HepG2 (cell line): Measurements from ENCODE around the gene KCNK17. TPM values are rescaled to one million over a fixed set of nuclear protein-coding genes. Genes with fewer than 3 reads are reported as not detected.

Source experiments
- ATAC-seq: fragments of 200-7000 bp; cut with Tn5 transposase; 3 replicates; pipeline ENCODE4 v1.9.1; 2020; ENCODE audit warnings: mild to moderate bottlenecking, moderate library complexity
- BruUV-seq: library from RNA; stranded (reverse); fragments of 400-500 nt; replicated peaks from 2 replicates; lab custom pipeline; 2021; lab: Mats Ljungman, UMichigan
- CTCF ChIA-PET: fragments of 300-600 bp; formaldehyde crosslinking; extraction: SDS; loops from one replicate; lab custom pipeline; 2021; ENCODE audit warnings: low total read pairs, inconsistent platforms, low intra/inter-chr PET ratio; lab: Yijun Ruan, JAX
- POLR2A ChIA-PET: fragments of 350-600 bp; sonication (Branson Sonifier 250); formaldehyde crosslinking; loops from one replicate; lab custom pipeline; 2020; ENCODE audit warnings: antibody characterized with exemption, inconsistent platforms; lab: Yijun Ruan, JAX
- DNase-seq: peaks from one replicate; pipeline ENCODE4 v3.0.0-alpha.2; 2015; ENCODE audit warnings: low spot score
- FAIRE-seq: peaks from 3 replicates; lab custom pipeline; 2011; peaks lifted over from hg19 to GRCh38; lab: Jason Lieb, UNC
- H2AFZ ChIP-seq: one replicate; pipeline ENCODE4 v1.6.1; 2011; ENCODE audit warnings: low read length, inconsistent platforms
- H3K27ac ChIP-seq: fragments of 300-600 bp; 3 replicates; pipeline ENCODE4 v1.8.0; 2011; ENCODE audit warnings: mixed run types, mild to moderate bottlenecking, mixed read lengths, low read length, inconsistent platforms; ENCODE audit not compliant: insufficient read depth; ENCODE audit errors: extremely low read length
- H3K27me3 ChIP-seq, 2 experiments: fragments of 200-600 bp in 1 of 2; 2 replicates in 1 of 2; 3 replicates in 1 of 2; pipeline versions ENCODE4 v1.6.0 to v1.8.0; 2011; ENCODE audit warnings: low read length in 2 of 2, mild to moderate bottlenecking in 2 of 2, moderate library complexity in 2 of 2, inconsistent platforms in 1 of 2; ENCODE audit not compliant: insufficient read depth in 2 of 2, control insufficient read depth in 1 of 2
- H3K36me3 ChIP-seq, 2 experiments: fragments of 200-600 bp in 1 of 2; replicated peaks in 1 of 2; 2 replicates in 1 of 2; 3 replicates in 1 of 2; pipeline versions ENCODE4 v1.5.1 to v1.8.0; 2011; ENCODE audit warnings: low read length in 2 of 2, inconsistent platforms in 1 of 2; ENCODE audit not compliant: insufficient read depth in 2 of 2, control insufficient read depth in 1 of 2
- H3K4me1 ChIP-seq: 2 replicates; pipeline ENCODE4 v1.5.1; 2012; ENCODE audit warnings: low read length, inconsistent platforms; ENCODE audit not compliant: insufficient read depth
- H3K4me2 ChIP-seq: 2 replicates; pipeline ENCODE4 v1.6.0; 2011; ENCODE audit warnings: low read depth, low read length, inconsistent platforms
- H3K4me3 ChIP-seq, 3 experiments: fragments of 200-600 bp in 1 of 3; sonication (generic), shearing (Covaris generic) in 1 of 3; replicated peaks in 1 of 3; 2 replicates each; pipeline ENCODE4 v1.5.1; 2011 to 2016; ENCODE audit warnings: low read length in 3 of 3, inconsistent platforms in 2 of 3, low read depth in 2 of 3, mild to moderate bottlenecking in 2 of 3, control low read depth in 1 of 3, mixed read lengths in 1 of 3; ENCODE audit not compliant: insufficient read depth in 1 of 3
- H3K79me2 ChIP-seq: one replicate; pipeline ENCODE4 v1.6.1; 2011; ENCODE audit warnings: low read length, inconsistent platforms; ENCODE audit not compliant: insufficient read depth
- H3K9ac ChIP-seq: 2 replicates; pipeline ENCODE4 v1.6.0; 2011; ENCODE audit warnings: mild to moderate bottlenecking, low read depth, low read length, inconsistent platforms; ENCODE audit not compliant: insufficient read depth
- H3K9me3 ChIP-seq: 2 replicates; pipeline ENCODE4 v1.5.1; 2012; ENCODE audit warnings: mild to moderate bottlenecking, low read length
- H4K20me1 ChIP-seq: 2 replicates; pipeline ENCODE4 v1.6.0; 2011; ENCODE audit warnings: inconsistent platforms, mild to moderate bottlenecking, low read length, moderate library complexity; ENCODE audit not compliant: insufficient read depth
- ATF1 ChIP-seq: IDR thresholded peaks from 2 replicates; pipeline ENCODE4 v1.6.1; 2016; ENCODE audit warnings: mild to moderate bottlenecking, control low read depth
- CHD2 ChIP-seq: IDR thresholded peaks from 2 replicates; pipeline ENCODE4 v1.6.1; 2011; ENCODE audit warnings: low read depth, low read length, improper control_type of control experiment
- DPF2 ChIP-seq: sonication (generic); formaldehyde crosslinking; IDR thresholded peaks from 2 replicates; pipeline ENCODE4 v1.4.0; 2020; ENCODE audit warnings: mild to moderate bottlenecking, low read depth, missing genetic modification reagents, borderline replicate concordance
- ETV6 ChIP-seq: sonication (generic); formaldehyde crosslinking; conservative IDR thresholded peaks from 2 replicates; pipeline ENCODE4 v1.4.0; 2020; ENCODE audit warnings: missing genetic modification reagents
- GPN1 ChIP-seq: sonication (generic); formaldehyde crosslinking; IDR thresholded peaks from 2 replicates; pipeline ENCODE4 v1.5.1; 2020; ENCODE audit warnings: missing genetic modification reagents, borderline replicate concordance
- HIVEP1 ChIP-seq: sonication (generic); formaldehyde crosslinking; IDR thresholded peaks from 2 replicates; pipeline ENCODE4 v1.4.0; 2020; ENCODE audit warnings: mild to moderate bottlenecking, missing genetic modification reagents
- ISX ChIP-seq: sonication (generic); formaldehyde crosslinking; conservative IDR thresholded peaks from 2 replicates; pipeline ENCODE4 v1.5.0; 2020; ENCODE audit warnings: missing genetic modification reagents
- KDM1A ChIP-seq: IDR thresholded peaks from 2 replicates; pipeline ENCODE4 v1.6.1; 2016; ENCODE audit warnings: missing compliant biosample characterization
- KDM2A ChIP-seq: sonication (generic); formaldehyde crosslinking; IDR thresholded peaks from 2 replicates; pipeline ENCODE4 v1.4.0; 2020; ENCODE audit warnings: low read depth, missing genetic modification reagents, borderline replicate concordance
- ONECUT2 ChIP-seq: sonication (generic); formaldehyde crosslinking; IDR thresholded peaks from 2 replicates; pipeline ENCODE4 v1.4.0; 2020; ENCODE audit warnings: missing genetic modification reagents
- PITX1 ChIP-seq: sonication (generic); formaldehyde crosslinking; IDR thresholded peaks from 2 replicates; pipeline ENCODE4 v1.5.1; 2020; ENCODE audit warnings: mild to moderate bottlenecking, missing genetic modification reagents
- SP1 ChIP-seq, 2 experiments: fragments of 450-650 bp in 1 of 2; sonication (generic) in 1 of 2; formaldehyde crosslinking in 1 of 2; IDR thresholded peaks; 2 replicates each; pipeline versions ENCODE4 v1.4.0 to v1.6.1; 2016 to 2020; ENCODE audit warnings: missing genetic modification reagents in 1 of 2
- SRF ChIP-seq: IDR thresholded peaks from 2 replicates; pipeline ENCODE4 v1.6.1; 2011; ENCODE audit warnings: mild to moderate bottlenecking, low read depth, low read length, moderate library complexity
- TCF7 ChIP-seq: sonication (generic); IDR thresholded peaks from 2 replicates; pipeline ENCODE4 v1.6.1; 2016; ENCODE audit warnings: antibody characterized with exemption, low read depth
- TGIF2 ChIP-seq: IDR thresholded peaks from 2 replicates; pipeline ENCODE4 v1.6.1; 2016; ENCODE audit warnings: control low read depth, missing compliant biosample characterization
- ZNF317 ChIP-seq: sonication (generic); formaldehyde crosslinking; IDR thresholded peaks from 2 replicates; pipeline ENCODE4 v1.5.0; 2020; ENCODE audit warnings: mild to moderate bottlenecking, missing genetic modification reagents
- ZNF431 ChIP-seq: sonication (generic); formaldehyde crosslinking; IDR thresholded peaks from 2 replicates; pipeline ENCODE4 v1.9.0; 2022; ENCODE audit warnings: missing genetic modification reagents, low read depth, mild to moderate bottlenecking, borderline replicate concordance
- ZNF468 ChIP-seq: sonication (generic); formaldehyde crosslinking; IDR thresholded peaks from 2 replicates; pipeline ENCODE4 v1.8.0; 2022; ENCODE audit warnings: mild to moderate bottlenecking, moderate library complexity, missing genetic modification reagents
- ZNF564 ChIP-seq: sonication (generic); formaldehyde crosslinking; IDR thresholded peaks from 2 replicates; pipeline ENCODE4 v1.8.1; 2023; ENCODE audit warnings: mild to moderate bottlenecking, missing genetic modification reagents
- ZNF572 ChIP-seq: sonication (generic); formaldehyde crosslinking; IDR thresholded peaks from 2 replicates; pipeline ENCODE4 v1.5.1; 2020; ENCODE audit warnings: mild to moderate bottlenecking, missing genetic modification reagents
- ZNF614 ChIP-seq: IDR thresholded peaks from 2 replicates; pipeline ENCODE4 v1.6.1; 2018; ENCODE audit warnings: missing biosample characterization, missing genetic modification reagents, inconsistent platforms, borderline replicate concordance
- ZNF660 ChIP-seq: sonication (generic); formaldehyde crosslinking; IDR thresholded peaks from 2 replicates; pipeline ENCODE4 v1.5.1; 2020; ENCODE audit warnings: mild to moderate bottlenecking, low read depth, missing genetic modification reagents, borderline replicate concordance
- WGBS: methylation state at CpG from one replicate; pipeline ENCODE4 v1.1.6; 2017; ENCODE audit warnings: low lambda C conversion rate; 5-methylcytosine and 5-hydroxymethylcytosine counted together
- in situ Hi-C: cut with HindIII; loops from 2 replicates; pipeline ENCODE4 v1.10.0; 2017; ENCODE audit warnings: low pct_unique_long_range_greater_than_20kb; ENCODE audit not compliant: extremely low pct_ligation_motif_present
- intact Hi-C: fragments of 100-400 bp; cut with micrococcal nuclease; formaldehyde crosslinking; loops from one replicate; pipeline ENCODE4 v1.10.0; 2022; ENCODE audit not compliant: unreplicated experiment
- polyA plus RNA-seq, 8 experiments: library from polyadenylated mRNA; depleted of rRNA in 3 of 8; stranded (reverse) in 7 of 8; unstranded in 1 of 8; fragments of >200 nt; fragmentation: Illumina TruSeq in 4 of 8; extraction: Trizol in 4 of 8; gene quantifications; 2 replicates each; pipeline versions ENCODE4 v1.2.1 to v1.2.3, GENCODE V29; 2011 to 2016; ENCODE audit warnings: low read depth in 4 of 8, missing spikeins in 1 of 8, mixed read lengths in 1 of 8; ENCODE audit not compliant: insufficient read depth in 1 of 8
- total RNA-seq, 5 experiments: library from RNA; depleted of rRNA; stranded (reverse); fragments of >200 nt; fragmentation: Illumina TruSeq; extraction: Trizol; gene quantifications; 2 replicates each; pipeline ENCODE4 v1.2.3, GENCODE V29; 2016; ENCODE audit warnings: low read depth in 1 of 5
- TF ChIP-seq, protein P1 (sequence below): sonication (generic); formaldehyde crosslinking; IDR thresholded peaks from 2 replicates; pipeline ENCODE4 v1.4.0; 2020; ENCODE audit warnings: missing genetic modification reagents, borderline replicate concordance

KCNK17 gene
- total and polyA plus RNA-seq, 2 of the 13 experiments (the other 11 are each of a cell fraction or from before 2014, with no cell fraction given), result not detected

GRCh38 chr6:39302669-39303424, 11.4 kb downstream of the KCNK17 start (continued):
- TF ChIP-seq ONECUT2 (CRISPR knock-in tag), result no peak
- TF ChIP-seq ATF1 (CRISPR knock-in tag), result no peak
- TF ChIP-seq GPN1 (CRISPR knock-in tag), result no peak
- TF ChIP-seq ZNF431 (CRISPR knock-in tag), result no peak
- no peak for TF ChIP-seq SRF
- peak; percentile 74 for TF ChIP-seq KDM2A (CRISPR knock-in tag)

DNA sequence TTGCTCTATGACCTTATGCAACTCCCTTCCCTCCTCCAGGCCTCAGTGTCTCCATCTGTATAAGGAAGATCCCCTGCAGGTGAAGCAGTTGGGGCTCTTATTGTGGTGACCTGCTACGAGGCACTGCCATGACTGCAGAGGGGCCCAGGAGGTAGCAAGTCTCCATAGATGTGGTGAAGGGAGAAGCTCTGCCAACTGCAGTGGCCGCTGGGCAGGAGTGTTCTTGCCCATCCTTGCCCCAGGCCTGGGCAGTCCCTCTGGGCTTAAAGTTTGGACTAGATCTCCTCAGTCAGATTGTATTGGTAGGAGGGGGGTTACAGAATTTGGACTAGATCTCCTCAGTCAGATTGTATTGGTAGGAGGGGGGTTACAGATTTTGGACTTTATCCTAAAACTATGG, 12.2 kb downstream of the KCNK17 start:
- peaks cover 14% of the 10 kb centered on the region for H3K4me1 ChIP-seq

More for the DNA sequence above, 12.2 kb downstream of the KCNK17 start:
- 60% methylated on average over 1 of the region's 2 CpGs for WGBS
- H3K9me3 ChIP-seq, result no peaks in the 10 kb centered on the region
- no peak for TF ChIP-seq DPF2 (CRISPR knock-in tag)
- no peak for TF ChIP-seq SP1 (IDR thresholded peaks at IDR 0.05)
- no peak for TF ChIP-seq SP1 (CRISPR knock-in tag; IDR thresholded peaks at IDR 0.05)
- TF ChIP-seq ZNF468 (CRISPR knock-in tag), result no peak
- no peak for TF ChIP-seq ETV6 (CRISPR knock-in tag)
- no peak for TF ChIP-seq ZNF317
- TF ChIP-seq ISX (CRISPR knock-in tag), result no peak
- TF ChIP-seq PITX1 (CRISPR knock-in tag), result no peak
- TF ChIP-seq, protein P1, sequence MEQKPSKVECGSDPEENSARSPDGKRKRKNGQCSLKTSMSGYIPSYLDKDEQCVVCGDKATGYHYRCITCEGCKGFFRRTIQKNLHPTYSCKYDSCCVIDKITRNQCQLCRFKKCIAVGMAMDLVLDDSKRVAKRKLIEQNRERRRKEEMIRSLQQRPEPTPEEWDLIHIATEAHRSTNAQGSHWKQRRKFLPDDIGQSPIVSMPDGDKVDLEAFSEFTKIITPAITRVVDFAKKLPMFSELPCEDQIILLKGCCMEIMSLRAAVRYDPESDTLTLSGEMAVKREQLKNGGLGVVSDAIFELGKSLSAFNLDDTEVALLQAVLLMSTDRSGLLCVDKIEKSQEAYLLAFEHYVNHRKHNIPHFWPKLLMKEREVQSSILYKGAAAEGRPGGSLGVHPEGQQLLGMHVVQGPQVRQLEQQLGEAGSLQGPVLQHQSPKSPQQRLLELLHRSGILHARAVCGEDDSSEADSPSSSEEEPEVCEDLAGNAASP (CRISPR knock-in tag), result no peak
- TF ChIP-seq ZNF614 (CRISPR knock-in tag), result no peak
- TF ChIP-seq ZNF564 (CRISPR knock-in tag), result no peak
- no peak for TF ChIP-seq TCF7
- no peak for TF ChIP-seq TGIF2 (CRISPR knock-in tag)
- no peak for TF ChIP-seq CHD2
- no peak for TF ChIP-seq HIVEP1 (CRISPR knock-in tag)
- no peak for TF ChIP-seq ATF1 (CRISPR knock-in tag)
- TF ChIP-seq ZNF572, result no peak
- no peak for TF ChIP-seq KDM1A
- TF ChIP-seq ZNF660 (CRISPR knock-in tag), result no peak
- intact Hi-C loops, result loop anchor here (5.0 kb wide), 1 partner anchor 305 kb away; no protein-coding TSS in a partner anchor
- H3K4me3 ChIP-seq, result no peak overlapping the region
- H3K9ac ChIP-seq, result no peak overlapping the region
- ATAC-seq (no peak), FAIRE-seq (no peak), DNase-seq (no peak)
- in situ Hi-C loops, result loop anchor here (5.0 to 10.0 kb wide), 2 partner anchors 135 to 297 kb away; no protein-coding TSS in a partner anchor
- ChIA-PET CTCF (interaction anchor here (4.1 kb wide), 1 partner anchor 135 kb away, joined by 76 read pairs; no protein-coding TSS in a partner anchor), POLR2A (no interaction called here)
- no TSS peak for BruUV-seq
- no peaks in the 10 kb centered on the region for H3K36me3 ChIP-seq
- no peak overlapping the region for H3K4me2 ChIP-seq
- H2AFZ ChIP-seq, result no peak overlapping the region
- H3K27me3 ChIP-seq, result peaks cover 0 to 9% of the 10 kb centered on the region in 2 experiments; a peak in 1 of 5 replicates
- H4K20me1 ChIP-seq, result no peaks in the 10 kb centered on the region
- H3K79me2 ChIP-seq, result no peaks in the 10 kb centered on the region
- H3K27ac ChIP-seq, result no peak overlapping the region
